A549 treated with dexamethasone at 1 μM for 4 hours (cell line): ENCODE data around the gene CARD6. TPM values are rescaled to one million over a fixed set of nuclear protein-coding genes. Genes with fewer than 3 reads are reported as not detected.

ENCODE experiments used
- total RNA-seq: library from RNA; stranded (reverse); fragments of 200-300 nt; extraction: Qiagen RNA extraction; gene quantifications from 5 replicates; pipeline ENCODE4 v1.2.3, GENCODE V29; 2022

The CARD6 gene
- total RNA-seq, result 2.3 to 3.2 TPM (median 2.6 TPM) in 5 replicates

GRCh38 chr5:40841068-40841805, at the start of gene CARD6:
Gene CARD6 (plus strand): TSS chr5:40841367. CDS start chr5:40841383, 16 bp downstream.

GRCh38 chr5:40798012-40798800, 43.0 kb upstream of the CARD6 start, which contains the start of gene PRKAA1:
Gene PRKAA1 (minus strand): TSS chr5:40798374. CDS start chr5:40798189, 185 bp downstream.

GRCh38 chr5:40834849-40835787, 6.0 kb upstream of the CARD6 start, which contains the start of gene RPL37:
Gene RPL37 (minus strand): TSS chr5:40835222. CDS start chr5:40835185, 37 bp downstream.

GRCh38 chr5:40909264-40909663, 68.1 kb downstream of the CARD6 start, which contains the start of gene C7:
Gene C7 (plus strand): TSS chr5:40909497. CDS start chr5:40909611, 114 bp downstream.

Other genes with a start within 250 kb of the CARD6 start
- gene PTGER4, start 161.5 kb upstream of the CARD6 start, total RNA-seq, result 5.3 to 9.1 TPM (median 7.7 TPM) in 5 replicates
- gene TTC33, start 85.4 kb upstream of the CARD6 start, total RNA-seq, result 8.2 to 13.9 TPM (median 11.9 TPM) in 5 replicates
- gene PRKAA1, start 43.0 kb upstream of the CARD6 start, total RNA-seq, result 34.4 to 55.1 TPM (median 52.5 TPM) in 5 replicates
- gene RPL37, start 6.1 kb upstream of the CARD6 start, total RNA-seq, result 2,503 to 3,426 TPM (median 2,562 TPM) in 5 replicates
- not detected in 5 replicates for gene C7, start 68.1 kb downstream of the CARD6 start, total RNA-seq
- not detected in 5 replicates for gene MROH2B, start 230.0 kb downstream of the CARD6 start, total RNA-seq